Nephron progenitor cell (in vitro differentiated cells): ENCODE data around the gene CEACAM18.

Source experiments
- DNase-seq: peaks from one replicate; pipeline ENCODE4 v3.0.0; 2021
- H3K27ac Mint-ChIP-seq: 2 replicates; pipeline ENCODE4 v1.8.0; 2021; ENCODE audit warnings: mild to moderate bottlenecking, moderate library complexity, mixed read lengths
- H3K27me3 Mint-ChIP-seq: 2 replicates; pipeline ENCODE4 v1.8.0; 2021; ENCODE audit warnings: mild to moderate bottlenecking, low read depth, mixed read lengths; ENCODE audit not compliant: poor library complexity
- H3K36me3 Mint-ChIP-seq: 2 replicates; pipeline ENCODE4 v1.8.0; 2021; ENCODE audit warnings: low read depth, mixed read lengths
- H3K4me1 Mint-ChIP-seq: 2 replicates; pipeline ENCODE4 v1.8.0; 2021; ENCODE audit warnings: mixed read lengths
- H3K4me3 Mint-ChIP-seq: 2 replicates; pipeline ENCODE4 v1.8.0; 2021; ENCODE audit warnings: mild to moderate bottlenecking, moderate library complexity, mixed read lengths
- H3K9me3 Mint-ChIP-seq: 2 replicates; pipeline ENCODE4 v1.8.0; 2021; ENCODE audit warnings: mild to moderate bottlenecking, moderate library complexity, mixed read lengths
- CTCF ChIP-seq: fragments of 200-600 bp; sonication (generic); IDR thresholded peaks from 2 replicates; pipeline ENCODE4 v1.5.0; 2021; ENCODE audit warnings: antibody characterized with exemption

CEACAM18 gene

GRCh38 chr19:51479531-51480331, 1.4 kb downstream of the CEACAM18 start:
- peaks cover 2% of the 10 kb centered on the region for H3K27me3 Mint-ChIP-seq
- H3K36me3 Mint-ChIP-seq, result no peaks in the 10 kb centered on the region
- no peak overlapping the region for H3K27ac Mint-ChIP-seq
- H3K4me3 Mint-ChIP-seq, result no peak overlapping the region
- TF ChIP-seq CTCF, result no peak
- peaks cover 83% of the 10 kb centered on the region for H3K9me3 Mint-ChIP-seq
- DNase-seq, result no peak
- H3K4me1 Mint-ChIP-seq, result no peaks in the 10 kb centered on the region

GRCh38 chr19:51480590-51480989, 2.3 kb downstream of the CEACAM18 start:
- Mint-ChIP-seq H3K4me1 (no peaks in the 10 kb centered on the region), H3K27me3 (no peaks in the 10 kb centered on the region), H3K9me3 (peaks cover 87% of the 10 kb centered on the region), H3K27ac (no peak overlapping the region), H3K4me3 (no peak overlapping the region), H3K36me3 (no peaks in the 10 kb centered on the region)
- DNase-seq, result peak; percentile 28
- TF ChIP-seq CTCF, result no peak

GRCh38 chr19:51485960-51486660, 7.8 kb downstream of the CEACAM18 start:
- Mint-ChIP-seq H3K9me3 (peaks cover 76% of the 10 kb centered on the region), H3K27me3 (peaks cover 3% of the 10 kb centered on the region), H3K4me3 (no peak overlapping the region), H3K4me1 (no peaks in the 10 kb centered on the region), H3K36me3 (no peaks in the 10 kb centered on the region), H3K27ac (no peak overlapping the region)
- TF ChIP-seq CTCF, result no peak
- DNase-seq, result no peak

- Mint-ChIP-seq H3K4me1 (no peaks in the 10 kb centered on the region), H3K36me3 (no peaks in the 10 kb centered on the region), H3K4me3 (no peak overlapping the region), H3K27me3 (peaks cover 6% of the 10 kb centered on the region), H3K27ac (no peak overlapping the region), H3K9me3 (peaks cover 75% of the 10 kb centered on the region)
- no peak for TF ChIP-seq CTCF
- no peak for DNase-seq
These were observed 10.2 kb downstream of the CEACAM18 start for GRCh38 chr19:51488491-51488890.

GRCh38 chr19:51489113-51489512, 10.8 kb downstream of the CEACAM18 start:
- TF ChIP-seq CTCF, result no peak
- H3K4me1 Mint-ChIP-seq, result no peaks in the 10 kb centered on the region
- H3K27ac Mint-ChIP-seq, result no peak overlapping the region
- H3K9me3 Mint-ChIP-seq, result peaks cover 77% of the 10 kb centered on the region
- DNase-seq, result no peak
- H3K27me3 Mint-ChIP-seq, result peaks cover 6% of the 10 kb centered on the region
- no peaks in the 10 kb centered on the region for H3K36me3 Mint-ChIP-seq
- no peak overlapping the region for H3K4me3 Mint-ChIP-seq
